GM06990 (cell line): ENCODE data around the gene PLA2G4F.

Source experiments
- DNase-seq: peaks from one replicate; pipeline ENCODE4 v3.0.0-alpha.2; 2011; ENCODE audit not compliant: insufficient read length; ENCODE audit errors: extremely low read depth
- H3K27me3 ChIP-seq: replicated peaks from 2 replicates; pipeline ENCODE4 v1.6.0; 2011; ENCODE audit warnings: low read length; ENCODE audit not compliant: control insufficient read depth, insufficient read depth
- H3K36me3 ChIP-seq: 2 replicates; pipeline ENCODE4 v1.5.1; 2011; ENCODE audit warnings: low read length; ENCODE audit not compliant: control insufficient read depth, insufficient read depth
- H3K4me3 ChIP-seq: replicated peaks from 2 replicates; pipeline ENCODE4 v1.5.1; 2011; ENCODE audit warnings: low read depth, mild to moderate bottlenecking, control low read depth, low read length
- CTCF ChIP-seq: IDR thresholded peaks from 2 replicates; pipeline ENCODE4 v1.5.1; 2011; ENCODE audit warnings: low read length, control low read depth, mild to moderate bottlenecking, inconsistent platforms; ENCODE audit not compliant: insufficient read depth, poor library complexity, severe bottlenecking

PLA2G4F gene

GRCh38 chr15:42128476-42128875 is 28.0 kb downstream of the PLA2G4F start:
- TF ChIP-seq CTCF: no peak
- no peak for DNase-seq
- Histone ChIP-seq H3K27me3 (no peaks in the 10 kb centered on the region), H3K4me3 (no peak overlapping the region), H3K36me3 (no peaks in the 10 kb centered on the region)

- DNase-seq: no peak
- no peak for TF ChIP-seq CTCF
- no peaks in the 10 kb centered on the region; the same call in 1 of the 2 replicates for H3K27me3 ChIP-seq
- no peaks in the 10 kb centered on the region for H3K36me3 ChIP-seq
- no peak overlapping the region for H3K4me3 ChIP-seq
Observed at GRCh38 chr15:42123546-42123945, 32.9 kb downstream of the PLA2G4F start.

- no peaks in the 10 kb centered on the region for H3K36me3 ChIP-seq
- DNase-seq: no peak
- H3K27me3 ChIP-seq: no peaks in the 10 kb centered on the region; the same call in 1 of the 2 replicates
- no peak overlapping the region for H3K4me3 ChIP-seq
- no peak for TF ChIP-seq CTCF
Observed at GRCh38 chr15:42121682-42122081, 34.8 kb downstream of the PLA2G4F start.

GRCh38 chr15:42121021-42121420 is 35.4 kb downstream of the PLA2G4F start:
- Histone ChIP-seq H3K4me3 (no peak overlapping the region), H3K27me3 (no peaks in the 10 kb centered on the region; the same call in 1 of the 2 replicates), H3K36me3 (no peaks in the 10 kb centered on the region)
- DNase-seq: no peak
- no peak for TF ChIP-seq CTCF

GRCh38 chr15:42120285-42120684 is 36.2 kb downstream of the PLA2G4F start:
- Histone ChIP-seq H3K27me3 (no peaks in the 10 kb centered on the region; the same call in 1 of the 2 replicates), H3K4me3 (no peak overlapping the region), H3K36me3 (no peaks in the 10 kb centered on the region)
- TF ChIP-seq CTCF: no peak
- no peak for DNase-seq

GRCh38 chr15:42119446-42119760 is 37.0 kb downstream of the PLA2G4F start:
- no peak overlapping the region for H3K4me3 ChIP-seq
- no peaks in the 10 kb centered on the region; the same call in 1 of the 2 replicates for H3K27me3 ChIP-seq
- no peak for DNase-seq
- no peaks in the 10 kb centered on the region for H3K36me3 ChIP-seq
- no peak for TF ChIP-seq CTCF
